Peyer's patch (tissue), 4 donors: Measurements from ENCODE around the gene RRBP1.

ENCODE experiments used
- POLR2A ChIP-seq, 2 donors: fragments of 450-650 bp; IDR thresholded peaks; one replicate each; pipeline ENCODE4 v1.5.1; 2017; ENCODE audit warnings: antibody characterized with exemption in 2 of 2, mild to moderate bottlenecking in 2 of 2, moderate library complexity in 2 of 2
- TF ChIP-seq, protein P1 (sequence below), 6 experiments: fragments of 450-650 bp in 4 of 6; fragments of 200-600 bp in 2 of 6; sonication (generic) in 1 of 6; IDR thresholded peaks; one replicate each; pipeline ENCODE4 v1.5.1; 2017 to 2019; ENCODE audit warnings: antibody characterized with exemption in 6 of 6, mild to moderate bottlenecking in 3 of 6, moderate library complexity in 1 of 6

DNA sequence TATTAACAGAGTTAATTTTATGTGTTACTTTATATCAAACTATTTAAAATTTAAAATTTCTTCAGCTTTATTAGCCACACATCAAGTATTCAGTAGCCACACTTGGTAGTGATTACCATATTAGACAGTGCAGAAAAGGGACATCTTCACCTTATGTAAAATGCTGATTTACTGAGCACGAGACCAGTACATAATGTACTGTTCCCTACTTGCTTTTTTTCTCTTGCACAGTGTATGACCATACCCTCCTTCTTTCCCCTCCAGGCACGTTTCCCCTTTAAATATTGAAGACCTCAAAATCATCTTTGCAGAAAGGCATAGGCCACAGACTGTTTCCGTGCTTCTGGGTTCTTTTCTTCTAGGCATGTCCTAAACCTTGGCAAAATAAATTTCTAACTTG is 94.2 kb downstream of the RRBP1 start:
- TF ChIP-seq, protein P1, sequence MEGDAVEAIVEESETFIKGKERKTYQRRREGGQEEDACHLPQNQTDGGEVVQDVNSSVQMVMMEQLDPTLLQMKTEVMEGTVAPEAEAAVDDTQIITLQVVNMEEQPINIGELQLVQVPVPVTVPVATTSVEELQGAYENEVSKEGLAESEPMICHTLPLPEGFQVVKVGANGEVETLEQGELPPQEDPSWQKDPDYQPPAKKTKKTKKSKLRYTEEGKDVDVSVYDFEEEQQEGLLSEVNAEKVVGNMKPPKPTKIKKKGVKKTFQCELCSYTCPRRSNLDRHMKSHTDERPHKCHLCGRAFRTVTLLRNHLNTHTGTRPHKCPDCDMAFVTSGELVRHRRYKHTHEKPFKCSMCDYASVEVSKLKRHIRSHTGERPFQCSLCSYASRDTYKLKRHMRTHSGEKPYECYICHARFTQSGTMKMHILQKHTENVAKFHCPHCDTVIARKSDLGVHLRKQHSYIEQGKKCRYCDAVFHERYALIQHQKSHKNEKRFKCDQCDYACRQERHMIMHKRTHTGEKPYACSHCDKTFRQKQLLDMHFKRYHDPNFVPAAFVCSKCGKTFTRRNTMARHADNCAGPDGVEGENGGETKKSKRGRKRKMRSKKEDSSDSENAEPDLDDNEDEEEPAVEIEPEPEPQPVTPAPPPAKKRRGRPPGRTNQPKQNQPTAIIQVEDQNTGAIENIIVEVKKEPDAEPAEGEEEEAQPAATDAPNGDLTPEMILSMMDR (IDR thresholded peaks at IDR 0.05): no peak
- TF ChIP-seq POLR2A (IDR thresholded peaks at IDR 0.05): no peak
